ENCODE data around the gene CMKLR1.

Gene CMKLR1

GRCh38 chr12:108298761-108299275 is 40.3 kb downstream of the CMKLR1 start:
- DNase-seq (ENCODE audit: low read depth), result no peak

GRCh38 chr12:108297895-108298760 is 41.0 kb downstream of the CMKLR1 start:
- no peak for DNase-seq (ENCODE audit: low read depth)

GRCh38 chr12:108297424-108297823 is 41.7 kb downstream of the CMKLR1 start:
- no peak for DNase-seq (ENCODE audit: low read depth)

- no peak for DNase-seq (ENCODE audit: low read depth)
Observed at GRCh38 chr12:108296945-108297344, 42.2 kb downstream of the CMKLR1 start.

- DNase-seq (ENCODE audit: low read depth), result no peak
Observed at GRCh38 chr12:108295641-108296040, 43.5 kb downstream of the CMKLR1 start.

GRCh38 chr12:108289350-108290161 is 49.6 kb downstream of the CMKLR1 start:
- no peak for DNase-seq (ENCODE audit: low read depth)

- DNase-seq (ENCODE audit: low read depth), result no peak
Observed at GRCh38 chr12:108287227-108287626, 51.9 kb downstream of the CMKLR1 start.

GRCh38 chr12:108285016-108285415 is 54.1 kb downstream of the CMKLR1 start:
- no peak for DNase-seq (ENCODE audit: low read depth)

- DNase-seq (ENCODE audit: low read depth), result no peak
Observed at GRCh38 chr12:108284163-108284562, 54.9 kb downstream of the CMKLR1 start.

GRCh38 chr12:108282676-108283075 is 56.4 kb downstream of the CMKLR1 start:
- no peak for DNase-seq (ENCODE audit: low read depth)

GRCh38 chr12:108282160-108282559 is 57.0 kb downstream of the CMKLR1 start:
- DNase-seq (ENCODE audit: low read depth), result no peak

- no peak for DNase-seq (ENCODE audit: low read depth)
Observed at GRCh38 chr12:108277613-108278012, 61.5 kb downstream of the CMKLR1 start.

- DNase-seq (ENCODE audit: low read depth), result no peak
Observed at GRCh38 chr12:108273217-108273616, 65.9 kb downstream of the CMKLR1 start.

GRCh38 chr12:108271951-108272872 is 66.9 kb downstream of the CMKLR1 start:
- no peak for DNase-seq (ENCODE audit: low read depth)

- DNase-seq (ENCODE audit: low read depth), result no peak
Observed at GRCh38 chr12:108270849-108271143, 68.3 kb downstream of the CMKLR1 start.

- DNase-seq (ENCODE audit: low read depth), result no peak
Observed at GRCh38 chr12:108270035-108270848, 68.9 kb downstream of the CMKLR1 start.

GRCh38 chr12:108269224-108269623 is 69.9 kb downstream of the CMKLR1 start:
- DNase-seq (ENCODE audit: low read depth), result no peak

GRCh38 chr12:108268397-108268796 is 70.7 kb downstream of the CMKLR1 start:
- no peak for DNase-seq (ENCODE audit: low read depth)

- no peak for DNase-seq (ENCODE audit: low read depth)
Observed at GRCh38 chr12:108267450-108267849, 71.7 kb downstream of the CMKLR1 start.

GRCh38 chr12:108266131-108266530 is 73.0 kb downstream of the CMKLR1 start:
- DNase-seq (ENCODE audit: low read depth), result no peak

GRCh38 chr12:108265505-108265904 is 73.6 kb downstream of the CMKLR1 start:
- no peak for DNase-seq (ENCODE audit: low read depth)
